Measurements from ENCODE around the gene SPATA17. TPM values are rescaled to one million over a fixed set of nuclear protein-coding genes. Genes with fewer than 3 reads are reported as not detected.
"Not testable (repeated sequence)": the region's sequence is repeated elsewhere in the genome, so short reads cannot be mapped to it uniquely, and the experiment has no call there.

The SPATA17 gene
- total RNA-seq, 1 donor from 2014 or later: 0.40 TPM

DNA sequence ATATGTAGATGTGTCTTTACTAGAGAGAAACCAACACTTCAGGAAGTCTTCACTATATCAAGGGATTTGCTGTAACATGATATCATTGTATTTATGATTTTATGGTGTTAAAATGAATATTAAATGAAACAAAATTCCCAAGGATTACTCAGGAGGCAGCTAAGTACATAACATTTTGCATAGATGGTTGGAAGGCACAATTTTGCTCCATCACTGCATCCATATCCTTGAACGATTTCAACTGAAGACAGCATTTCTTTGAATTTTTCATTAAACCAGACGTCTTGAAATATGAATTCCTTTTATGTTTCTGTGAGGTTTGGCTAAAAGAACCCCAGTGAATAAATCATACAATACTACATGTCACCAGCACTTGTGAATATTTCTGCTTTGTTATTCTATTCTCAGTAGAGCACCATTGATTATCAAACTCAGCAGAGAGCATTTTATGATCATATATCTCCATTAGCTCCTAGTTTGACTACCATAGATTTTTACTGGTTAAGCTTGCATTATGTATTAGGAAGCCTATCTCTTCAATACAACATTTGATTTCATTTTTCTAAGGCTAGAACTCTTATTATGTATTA, 37.3 kb downstream of the SPATA17 start:
- intact Hi-C loops (cut with DNase I): no loop called here
- no peak for ATAC-seq
- no peak for DNase-seq (ENCODE audit: low spot score)

DNA sequence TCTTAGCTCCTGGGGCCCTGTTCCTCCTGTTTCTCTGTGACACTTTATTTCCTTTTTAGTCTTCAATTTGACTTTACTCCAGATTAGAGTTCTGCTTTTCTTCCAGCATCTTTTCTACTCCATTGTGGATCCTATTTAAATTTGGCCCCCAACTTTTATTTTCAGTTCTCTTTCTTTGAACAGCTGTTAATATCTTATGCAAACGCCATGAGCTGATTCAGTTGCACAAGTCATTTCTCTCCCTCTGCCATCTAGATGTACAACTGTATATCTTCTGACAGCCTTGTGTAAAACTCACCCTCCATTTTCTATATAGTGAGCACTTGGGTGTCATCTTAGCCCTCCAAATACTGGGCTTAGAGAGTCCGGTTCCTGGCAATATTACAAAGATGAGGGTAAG, 42.2 kb downstream of the SPATA17 start:
- ATAC-seq (peak; percentile 48), DNase-seq (ENCODE audit: low spot score) (no peak)
- intact Hi-C loops (cut with DNase I): no loop called here

DNA sequence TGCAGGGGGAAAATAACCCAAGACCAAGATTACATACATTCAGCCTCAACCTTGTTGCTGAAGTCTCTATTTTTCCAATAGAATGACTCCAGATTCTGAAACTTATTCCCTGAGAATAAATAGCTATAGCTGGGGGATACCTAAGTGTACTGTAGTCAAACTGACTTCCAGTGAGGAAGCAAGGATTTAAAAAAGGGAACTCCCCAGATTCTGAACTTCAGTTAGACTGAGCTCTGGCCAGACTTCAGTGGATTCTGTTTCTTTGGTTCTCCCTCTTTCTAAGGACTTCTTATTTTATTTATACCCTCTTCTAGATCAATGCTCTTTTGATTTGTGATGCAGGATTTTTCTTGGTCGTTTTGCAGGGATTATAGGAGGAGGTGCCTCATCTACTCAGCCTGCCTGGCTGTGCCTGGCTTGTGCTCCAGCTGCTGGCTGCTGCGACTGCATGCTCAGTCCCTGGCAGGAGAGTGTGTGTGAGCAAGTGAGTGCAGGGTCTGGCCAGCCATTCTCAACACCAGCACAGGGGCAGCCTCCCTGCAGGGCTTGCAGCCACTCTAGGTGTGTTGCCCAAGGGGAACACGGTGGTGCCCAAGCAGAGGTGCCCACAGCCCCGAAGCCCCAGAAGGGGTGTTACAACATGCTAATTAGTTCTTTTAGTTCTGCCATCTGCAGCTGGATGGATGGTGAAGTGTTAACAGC, 43.0 kb downstream of the SPATA17 start:
- peak; percentile 42 for ATAC-seq

DNA sequence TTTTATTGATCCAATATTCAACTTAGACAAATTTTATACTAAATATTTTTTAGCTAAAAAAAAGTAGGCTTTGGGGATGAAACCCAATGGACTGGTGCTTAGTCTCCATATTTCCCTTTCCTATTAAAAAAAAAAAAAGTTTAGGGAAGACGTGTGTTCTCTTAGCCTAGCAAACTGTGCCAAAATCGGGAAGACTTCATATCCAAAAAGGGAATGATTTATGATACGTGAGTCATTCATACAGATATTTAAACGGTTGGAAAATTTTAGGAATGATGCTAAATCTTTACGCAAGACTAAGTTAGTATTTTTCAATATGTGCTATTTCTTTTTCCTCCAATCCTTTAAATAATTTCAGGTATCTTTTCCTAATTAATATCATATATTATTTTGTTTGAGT, 50.7 kb downstream of the SPATA17 start:
- no peak for DNase-seq (ENCODE audit: low spot score)
- intact Hi-C loops (cut with DNase I): no loop called here
- no peak for ATAC-seq

More for the DNA sequence above, 43.0 kb downstream of the SPATA17 start:
- intact Hi-C loops (cut with DNase I): no loop called here
- DNase-seq (ENCODE audit: low spot score): no peak

DNA sequence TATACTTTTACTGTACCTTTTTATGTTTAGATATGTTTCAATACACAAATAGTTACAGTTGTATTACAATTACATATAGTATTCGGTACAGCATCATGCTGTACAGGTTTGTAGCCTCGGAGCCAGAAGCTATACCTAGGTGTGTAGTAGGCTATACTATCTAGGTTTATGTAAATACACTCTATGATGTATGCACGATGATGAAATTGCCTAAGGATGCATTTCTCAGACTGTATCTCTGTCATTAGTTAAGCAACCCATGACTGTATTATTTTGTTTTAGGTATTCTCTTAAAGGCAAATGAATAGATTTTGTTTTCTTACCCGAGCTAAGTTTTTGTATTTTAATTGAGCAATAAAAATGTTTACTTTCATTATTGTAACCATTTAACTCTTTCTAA, 56.4 kb downstream of the SPATA17 start:
- no peak for DNase-seq (ENCODE audit: low spot score)
- no peak for ATAC-seq
- intact Hi-C loops (cut with DNase I): no loop called here

DNA sequence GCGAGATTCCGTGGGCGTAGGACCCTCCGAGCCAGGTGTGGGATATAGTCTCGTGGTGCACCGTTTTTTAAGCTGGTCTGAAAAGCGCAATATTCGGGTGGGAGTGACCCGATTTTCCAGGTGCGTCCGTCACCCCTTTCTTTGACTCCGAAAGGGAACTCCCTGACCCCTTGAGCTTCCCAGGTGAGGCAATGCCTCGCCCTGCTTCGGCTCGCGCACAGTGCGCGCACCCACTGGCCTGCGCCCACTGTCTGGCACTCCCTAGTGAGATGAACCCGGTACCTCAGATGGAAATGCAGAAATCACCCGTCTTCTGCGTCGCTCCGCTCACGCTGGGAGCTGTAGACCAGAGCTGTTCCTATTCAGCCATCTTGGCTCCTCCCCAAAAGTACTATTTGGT, 65.0 kb downstream of the SPATA17 start:
- ATAC-seq; intact Hi-C loops (cut with DNase I); DNase-seq (ENCODE audit: low spot score): not testable (repeated sequence)

DNA sequence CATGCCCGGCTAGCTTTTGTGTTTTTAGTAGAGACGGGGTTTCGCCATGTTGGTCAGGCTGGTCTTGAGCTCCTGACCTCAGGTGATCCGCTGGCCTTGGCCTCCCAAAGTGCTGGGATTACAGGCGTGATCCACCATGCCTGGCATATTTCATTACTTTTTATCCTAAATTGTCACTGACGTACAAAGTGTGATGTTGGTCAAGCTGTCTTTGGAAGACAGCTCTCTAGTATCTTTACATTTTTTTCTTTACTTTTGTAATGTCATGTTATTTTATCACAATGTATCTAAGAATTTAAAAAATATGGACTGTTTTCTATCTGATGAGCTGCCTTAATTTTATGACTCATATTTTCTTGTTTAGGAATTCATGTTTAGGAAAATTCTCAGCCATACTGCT, 72.2 kb downstream of the SPATA17 start:
- DNase-seq (ENCODE audit: low spot score) (no peak), ATAC-seq (no peak)
- intact Hi-C loops (cut with DNase I): no loop called here

DNA sequence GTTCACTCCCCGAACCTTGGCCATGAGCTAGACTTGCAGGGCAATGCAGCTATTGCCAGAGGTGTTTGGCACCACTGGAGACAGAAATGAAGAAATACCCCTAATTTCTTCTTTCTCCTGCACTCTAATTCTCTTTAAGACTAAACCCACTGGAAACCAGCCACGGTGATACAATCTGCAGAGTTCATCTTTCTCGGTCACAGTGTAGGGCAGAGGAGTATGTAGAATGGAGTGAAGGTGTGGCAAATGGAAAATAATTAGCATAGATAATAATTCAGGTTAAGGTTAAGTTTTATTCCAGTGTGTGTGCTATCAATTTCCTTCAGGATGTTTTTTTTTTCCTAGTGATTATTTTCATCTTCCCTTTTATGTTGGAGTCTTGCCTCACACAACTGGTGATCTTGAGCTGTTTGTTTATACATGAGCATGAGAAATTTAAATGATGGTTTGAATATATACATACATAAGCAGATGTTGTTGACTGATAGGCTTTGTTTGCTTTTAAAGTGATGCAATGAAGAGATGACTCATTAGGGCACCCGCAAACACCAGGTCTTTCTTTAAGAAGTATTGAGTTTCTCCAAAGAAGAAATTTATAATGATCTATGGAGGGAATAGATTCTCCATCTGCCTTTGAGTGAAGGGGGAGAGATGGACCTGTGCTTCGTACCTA, 81.9 kb downstream of the SPATA17 start:
- intact Hi-C loops (cut with DNase I): no loop called here
- ATAC-seq: no peak

DNA sequence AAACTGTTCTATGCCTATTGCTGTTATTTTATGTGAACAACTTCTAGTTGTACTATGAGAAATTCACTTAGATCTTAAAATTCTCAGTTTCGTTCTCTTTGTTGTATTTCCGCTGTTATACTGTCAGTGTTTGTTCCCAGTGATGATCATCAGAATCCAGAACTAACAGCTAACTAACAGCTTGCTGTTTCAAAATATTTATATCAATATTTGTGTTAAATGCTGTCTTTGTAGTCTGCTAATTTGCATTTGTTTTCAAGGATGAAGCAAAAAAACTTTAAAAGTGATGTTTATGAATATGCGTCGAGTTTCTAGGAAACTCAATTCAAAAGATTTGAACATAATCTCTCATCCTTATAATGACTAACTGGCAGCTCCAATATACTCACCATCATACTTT, 84.5 kb downstream of the SPATA17 start:
- intact Hi-C loops (cut with DNase I): no loop called here
- no peak for ATAC-seq
- no peak for DNase-seq (ENCODE audit: low spot score)

More for the DNA sequence above, 81.9 kb downstream of the SPATA17 start:
- DNase-seq (ENCODE audit: low spot score): no peak

DNA sequence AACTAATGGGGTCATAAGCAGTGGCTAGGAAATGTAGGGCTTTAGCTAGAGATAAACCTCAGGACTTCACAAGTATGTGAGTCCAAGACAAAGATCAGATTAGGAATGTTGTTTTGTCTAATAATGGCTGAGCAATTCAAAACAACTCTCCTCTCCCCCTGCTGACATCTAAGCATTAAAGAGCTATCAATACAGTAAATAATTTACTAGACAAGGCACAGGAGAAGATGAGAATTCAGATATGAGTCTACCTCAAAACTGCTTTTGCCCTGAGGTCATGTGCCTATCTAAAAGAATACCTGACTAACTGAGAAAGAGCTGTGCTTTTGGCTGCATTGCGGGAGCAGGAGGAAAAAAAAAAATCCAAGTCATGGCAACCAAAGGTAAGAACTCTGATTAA, 86.8 kb downstream of the SPATA17 start:
- intact Hi-C loops (cut with DNase I): no loop called here
- DNase-seq (ENCODE audit: low spot score): no peak
- no peak for ATAC-seq

DNA sequence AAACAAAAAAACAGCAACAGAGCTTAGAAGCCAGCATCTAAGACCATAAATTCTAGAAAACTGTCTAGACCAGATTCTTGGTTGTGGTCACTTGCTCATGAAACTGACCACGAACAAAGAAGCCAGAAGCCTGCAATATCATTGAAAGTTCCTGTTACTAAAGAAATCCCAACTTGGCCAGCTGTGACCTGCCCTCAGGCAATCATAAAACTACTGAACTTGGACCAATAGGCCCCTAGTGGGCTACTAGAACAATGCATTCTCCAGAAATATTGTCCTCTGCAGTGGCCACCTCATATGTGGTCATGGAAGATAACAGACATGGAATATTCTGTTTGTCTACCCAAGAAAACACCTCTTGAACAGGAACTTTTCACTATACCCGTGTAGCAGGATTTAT, 87.7 kb downstream of the SPATA17 start:
- intact Hi-C loops (cut with DNase I): no loop called here
- ATAC-seq: no peak

DNA sequence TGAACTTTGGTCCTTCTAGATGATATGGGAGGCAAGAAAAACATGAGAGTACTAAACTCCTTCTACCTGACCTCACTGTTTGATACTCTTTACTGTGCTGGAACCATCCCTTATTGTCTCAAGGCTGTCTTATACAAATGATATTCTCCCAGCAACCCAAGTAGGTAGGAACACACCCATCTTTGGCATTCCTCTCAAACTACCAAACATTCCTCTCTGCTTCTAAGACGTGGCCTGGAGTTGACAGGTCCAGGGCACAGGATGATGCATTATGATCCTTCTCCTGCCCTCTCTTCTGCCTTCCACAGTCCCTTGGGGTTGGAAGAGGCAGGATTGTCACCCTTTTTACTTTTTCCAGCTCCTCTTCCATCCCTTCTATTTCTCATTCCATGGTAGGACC, 90.5 kb downstream of the SPATA17 start:
- DNase-seq (ENCODE audit: low spot score) (no peak), ATAC-seq (no peak)
- intact Hi-C loops (cut with DNase I): no loop called here

More for the DNA sequence above, 87.7 kb downstream of the SPATA17 start:
- no peak for DNase-seq (ENCODE audit: low spot score)

DNA sequence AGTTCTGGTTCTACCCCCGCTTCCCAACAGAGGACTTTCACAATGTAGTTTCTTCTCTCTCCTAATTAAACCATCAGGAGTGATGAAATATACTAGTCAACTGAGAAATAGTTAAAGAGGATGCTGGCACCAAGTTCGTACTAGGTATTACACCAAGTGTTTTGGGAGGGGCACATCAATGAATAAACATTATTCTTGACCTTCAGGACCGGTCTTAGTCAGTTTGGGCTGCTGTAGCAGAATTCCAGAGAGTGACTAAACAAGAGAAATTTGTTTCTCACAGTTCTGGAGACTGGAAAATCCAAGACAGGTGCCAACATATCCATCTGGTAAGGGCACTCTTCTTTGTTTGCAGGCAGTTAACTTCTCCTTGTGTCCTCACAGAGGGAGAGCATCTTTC, 103.8 kb downstream of the SPATA17 start:
- intact Hi-C loops (cut with DNase I): no loop called here
- DNase-seq (ENCODE audit: low spot score): no peak
- no peak for ATAC-seq

DNA sequence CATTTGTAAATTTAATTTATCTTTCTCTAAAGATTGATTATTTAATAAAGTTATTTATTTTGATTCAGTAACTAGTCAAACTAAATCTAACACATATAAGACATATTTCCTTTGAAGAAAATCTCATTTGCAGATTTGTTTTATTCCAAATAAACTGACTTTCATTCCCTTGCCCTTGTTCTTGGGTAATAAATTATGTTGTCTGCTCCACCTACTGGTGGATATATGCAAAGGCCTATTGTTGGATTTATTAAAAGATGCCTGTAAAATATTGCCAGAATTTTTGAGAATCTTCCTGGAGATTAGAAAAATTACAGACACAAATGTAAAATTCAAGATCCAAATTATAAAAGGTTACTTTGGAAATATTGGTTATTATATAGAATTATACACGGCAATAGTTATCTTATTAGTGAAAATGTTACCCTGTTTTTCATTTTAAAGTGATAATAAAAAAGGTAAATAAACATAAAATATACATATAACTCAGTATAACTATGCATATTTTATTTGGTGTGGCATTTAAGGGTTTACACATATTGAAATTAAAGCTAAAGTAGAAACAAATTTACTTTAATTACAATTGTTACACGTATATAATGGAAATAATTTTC, 116.1 kb downstream of the SPATA17 start:
- DNase-seq (ENCODE audit: low spot score) (no peak), ATAC-seq (no peak)
- intact Hi-C loops (cut with DNase I): no loop called here

DNA sequence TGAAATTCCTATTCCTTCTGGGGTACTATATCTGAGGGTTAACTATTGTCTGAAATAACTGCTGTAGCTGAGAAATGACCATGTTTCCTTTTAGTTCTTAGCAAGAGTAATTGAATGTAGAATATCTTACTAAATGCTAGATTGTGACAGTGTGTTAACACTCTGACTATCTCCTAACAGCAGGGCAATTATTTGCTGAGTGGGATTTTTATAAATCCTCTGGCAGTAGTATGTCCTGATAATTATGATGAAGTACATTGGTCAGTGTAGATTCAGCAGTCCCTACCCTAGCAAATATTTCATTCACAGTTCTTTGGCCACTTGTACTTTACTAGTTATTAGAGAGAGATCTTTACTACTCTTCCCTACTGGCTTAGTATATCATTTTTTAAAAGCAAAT, 138.6 kb downstream of the SPATA17 start:
- intact Hi-C loops (cut with DNase I): no loop called here
- ATAC-seq (no peak), DNase-seq (ENCODE audit: low spot score) (no peak)

DNA sequence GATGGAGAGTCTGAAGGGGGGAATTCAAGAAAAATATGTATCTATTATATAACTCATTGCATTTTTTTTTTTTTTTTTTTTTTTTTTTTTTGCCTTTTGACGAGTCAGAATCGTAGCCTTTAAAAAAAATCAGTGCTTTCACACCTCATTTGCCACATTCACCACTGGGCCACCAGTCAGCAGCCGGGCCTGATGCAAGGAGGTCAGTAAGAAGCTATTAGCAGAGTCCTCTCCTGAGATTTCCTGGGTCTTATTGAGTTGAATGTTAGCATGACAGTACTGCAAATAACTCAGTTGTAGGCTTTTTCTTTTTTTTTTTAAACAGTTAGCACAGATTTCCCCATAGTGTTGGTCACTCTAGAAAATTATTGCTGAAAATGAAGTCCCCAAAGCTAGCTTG, 139.8 kb downstream of the SPATA17 start:
- intact Hi-C loops (cut with DNase I): no loop called here
- no peak for DNase-seq (ENCODE audit: low spot score)
- no peak for ATAC-seq

DNA sequence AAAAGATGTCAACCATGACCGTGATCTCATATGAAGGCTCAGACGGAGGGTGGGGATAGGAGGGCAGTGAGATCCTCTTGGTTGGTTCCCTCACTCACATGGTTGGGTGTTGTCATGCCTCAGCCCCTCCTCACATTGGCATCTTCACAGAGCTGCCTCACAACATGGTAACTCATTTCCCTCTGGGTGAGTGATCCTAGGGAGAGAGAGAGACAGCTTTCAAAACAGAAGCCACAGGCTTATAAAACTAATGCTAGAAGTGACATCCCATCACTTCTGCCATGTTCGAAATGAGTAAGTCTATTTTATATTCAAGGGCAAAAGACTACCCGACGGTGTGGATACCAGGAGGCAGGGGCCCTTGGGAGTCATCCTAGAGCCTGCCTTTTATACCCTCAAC, 145.5 kb downstream of the SPATA17 start:
- intact Hi-C loops (cut with DNase I): no loop called here
- no peak for DNase-seq (ENCODE audit: low spot score)
- ATAC-seq: no peak

DNA sequence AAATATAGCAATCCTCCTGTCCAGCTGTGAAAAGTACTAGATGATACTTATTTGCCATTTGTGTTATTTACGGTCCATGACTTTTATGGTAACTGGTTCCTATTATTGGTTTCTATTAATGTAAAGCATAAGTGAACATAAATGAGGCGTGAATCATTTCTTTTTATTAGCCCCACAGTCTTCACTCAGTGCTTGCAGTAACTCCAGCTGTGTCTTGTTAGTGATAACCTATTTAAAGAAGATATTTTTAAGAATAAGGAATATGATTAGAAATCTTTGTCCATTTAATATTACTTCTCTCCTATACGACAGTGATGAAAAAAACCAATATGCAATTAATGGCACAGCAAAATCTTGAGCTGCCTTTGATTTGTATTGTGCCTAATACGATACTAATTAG, 149.9 kb downstream of the SPATA17 start:
- intact Hi-C loops (cut with DNase I): no loop called here
- ATAC-seq (no peak), DNase-seq (ENCODE audit: low spot score) (no peak)

DNA sequence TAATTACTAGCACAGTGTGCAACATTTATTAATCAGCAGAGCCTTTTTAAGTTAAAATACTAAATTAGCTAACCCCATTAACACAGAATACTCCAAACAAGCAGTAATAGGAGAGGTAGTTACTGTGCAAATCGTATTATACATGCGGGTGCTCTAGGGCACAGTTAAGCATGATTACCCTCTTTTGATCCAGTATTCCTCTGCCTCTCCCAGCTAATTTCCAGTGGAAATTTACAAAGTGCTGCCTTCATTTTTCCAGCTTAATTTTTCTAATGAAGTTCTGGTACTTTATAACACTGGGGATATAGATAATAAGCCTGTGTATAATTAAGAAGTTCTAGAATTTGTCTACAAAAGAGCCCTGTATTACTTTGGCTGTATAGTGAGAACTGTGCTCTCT, 159.9 kb downstream of the SPATA17 start:
- intact Hi-C loops (cut with DNase I): no loop called here
- DNase-seq (ENCODE audit: low spot score) (no peak), ATAC-seq (no peak)

DNA sequence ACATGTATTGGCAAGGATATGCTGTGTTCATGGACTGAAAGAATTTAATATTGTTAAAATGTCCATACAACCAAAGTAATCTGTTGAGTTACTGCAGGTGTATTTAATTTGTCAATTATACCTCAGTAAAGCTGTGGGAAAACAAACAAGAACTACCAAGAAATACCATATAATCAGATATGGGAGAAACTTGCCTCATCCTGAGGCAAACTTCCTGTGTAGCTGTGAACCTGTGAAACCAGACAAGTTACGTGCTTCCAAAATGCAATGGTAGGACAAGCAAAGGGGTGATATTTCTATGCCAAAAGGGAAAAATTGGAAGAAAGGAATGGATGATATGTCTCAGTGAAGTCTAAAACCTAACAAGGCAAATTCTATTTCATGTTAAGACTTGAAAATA, 174.6 kb downstream of the SPATA17 start:
- ATAC-seq: no peak
- intact Hi-C loops (cut with DNase I): no loop called here
- DNase-seq (ENCODE audit: low spot score): no peak
